Neural progenitor cell (in vitro differentiated cells): ENCODE results near the gene LPXN. TPM values are rescaled to one million over a fixed set of nuclear protein-coding genes. Genes with fewer than 3 reads are reported as not detected.
A peak's percentile ranks its signal among the peaks of the same experiment; 100 is the strongest.

ENCODE experiments used
- DNase-seq: peaks from one replicate; pipeline ENCODE4 v3.0.0-alpha.2; 2016; ENCODE audit warnings: low spot score
- H2AFZ ChIP-seq: fragments of 200-600 bp; sonication (generic); replicated peaks from 2 replicates; pipeline ENCODE4 v1.6.1; 2016; ENCODE audit warnings: antibody characterized with exemption
- H3F3A ChIP-seq: fragments of 200-600 bp; sonication (generic); 2 replicates; pipeline ENCODE4 v1.6.1; 2016; ENCODE audit warnings: antibody characterized with exemption, low read depth
- H3K27ac ChIP-seq: fragments of 200-600 bp; sonication (generic); 2 replicates; pipeline ENCODE4 v1.5.1; 2016; ENCODE audit warnings: mild to moderate bottlenecking
- H3K27me3 ChIP-seq: fragments of 200-600 bp; sonication (generic); 2 replicates; pipeline ENCODE4 v1.6.1; 2016; ENCODE audit warnings: mild to moderate bottlenecking, moderate library complexity
- H3K36me3 ChIP-seq: fragments of 200-600 bp; sonication (generic); 2 replicates; pipeline ENCODE4 v1.5.1; 2016
- H3K4me1 ChIP-seq: fragments of 200-600 bp; sonication (generic); 2 replicates; pipeline ENCODE4 v1.6.1; 2016; ENCODE audit warnings: mixed run types
- H3K4me2 ChIP-seq: fragments of 200-600 bp; sonication (generic); 2 replicates; pipeline ENCODE4 v1.6.1; 2016
- H3K4me3 ChIP-seq: fragments of 200-600 bp; sonication (generic); 2 replicates; pipeline ENCODE4 v1.5.1; 2016
- H3K79me2 ChIP-seq: fragments of 200-600 bp; sonication (generic); 2 replicates; pipeline ENCODE4 v1.6.1; 2016; ENCODE audit warnings: low read depth
- H3K9ac ChIP-seq: fragments of 200-600 bp; sonication (generic); 2 replicates; pipeline ENCODE4 v1.6.1; 2016
- H3K9me3 ChIP-seq: fragments of 200-600 bp; sonication (generic); 2 replicates; pipeline ENCODE4 v1.5.1; 2016; ENCODE audit warnings: low read depth
- H4K20me1 ChIP-seq: fragments of 200-600 bp; sonication (generic); 2 replicates; pipeline ENCODE4 v1.6.1; 2016; ENCODE audit warnings: low read depth
- H3K27ac Mint-ChIP-seq: 3 replicates; pipeline ENCODE4 v1.8.0; 2021; ENCODE audit warnings: mixed read lengths
- H3K27me3 Mint-ChIP-seq: 2 replicates; pipeline ENCODE4 v1.8.0; 2022; ENCODE audit warnings: low read depth, mild to moderate bottlenecking, inconsistent platforms, moderate library complexity, mixed read lengths; ENCODE audit not compliant: insufficient read depth
- H3K36me3 Mint-ChIP-seq: 3 replicates; pipeline ENCODE4 v1.8.0; 2021; ENCODE audit warnings: mixed read lengths
- H3K4me1 Mint-ChIP-seq: 3 replicates; pipeline ENCODE4 v1.8.0; 2021; ENCODE audit warnings: mixed read lengths
- H3K4me3 Mint-ChIP-seq: 3 replicates; pipeline ENCODE4 v1.8.0; 2021; ENCODE audit warnings: mild to moderate bottlenecking, moderate library complexity, mixed read lengths
- H3K9me3 Mint-ChIP-seq: 3 replicates; pipeline ENCODE4 v1.8.0; 2020; ENCODE audit warnings: mixed read lengths
- CTCF ChIP-seq: fragments of 200-600 bp; sonication (generic); IDR thresholded peaks from 2 replicates; pipeline ENCODE4 v1.5.1; 2017; ENCODE audit warnings: antibody characterized with exemption, mild to moderate bottlenecking
- EZH2 ChIP-seq: fragments of 200-600 bp; sonication (generic); IDR thresholded peaks from 2 replicates; pipeline ENCODE4 v1.6.1; 2017; ENCODE audit warnings: antibody characterized with exemption, mild to moderate bottlenecking, moderate library complexity
- EZH2phosphoT487 ChIP-seq: fragments of 200-600 bp; sonication (generic); IDR thresholded peaks from 2 replicates; pipeline ENCODE4 v1.6.1; 2017; ENCODE audit warnings: antibody characterized with exemption
- total RNA-seq: library from RNA; depleted of rRNA; stranded (reverse); fragments of >200 nt; gene quantifications from 2 replicates; pipeline ENCODE4 v1.2.3, GENCODE V29; 2015; ENCODE audit warnings: low replicate concordance

The LPXN gene
- total RNA-seq: 3.1 and 5.0 TPM in 2 replicates

- Mint-ChIP-seq H3K36me3 (peaks cover 3% of the 10 kb centered on the region), H3K4me1 (peaks cover 12% of the 10 kb centered on the region), H3K4me3 (peak within 1 kb of the TSS; percentile 21), H3K9me3 (no peaks in the 10 kb centered on the region), H3K27ac (no peak within 1 kb of the TSS), H3K27me3 (peaks cover 6% of the 10 kb centered on the region)
- DNase-seq: no peak
- H3K4me3 ChIP-seq: peak within 1 kb of the TSS; percentile 98
- H3K27ac ChIP-seq: no peak within 1 kb of the TSS
- H3K4me1 ChIP-seq: peaks cover 13% of the 10 kb centered on the region
- no peak within 1 kb of the TSS for H2AFZ ChIP-seq
- no peak for TF ChIP-seq EZH2
- TF ChIP-seq CTCF: no peak
- no peak for TF ChIP-seq EZH2phosphoT487
- no peaks in the 10 kb centered on the region for H3K9me3 ChIP-seq
- H4K20me1 ChIP-seq: peaks cover 9% of the 10 kb centered on the region
- H3K36me3 ChIP-seq: no peaks in the 10 kb centered on the region
- no peak within 1 kb of the TSS for H3K9ac ChIP-seq
- H3K4me2 ChIP-seq: peak within 1 kb of the TSS; percentile 79
- no peaks in the 10 kb centered on the region for H3K27me3 ChIP-seq
- peaks cover 24% of the 10 kb centered on the region for H3F3A ChIP-seq
- peaks cover 30% of the 10 kb centered on the region for H3K79me2 ChIP-seq
Observed at GRCh38 chr11:58575377-58576020, at the start of gene LPXN. Gene LPXN (minus strand): TSS chr11:58575856. CDS start chr11:58575772, 84 bp downstream.

- Histone ChIP-seq H3K4me2 (no peak overlapping the region), H3K79me2 (no peaks in the 10 kb centered on the region), H4K20me1 (no peaks in the 10 kb centered on the region), H3K4me3 (no peak overlapping the region), H3K9me3 (no peaks in the 10 kb centered on the region), H3F3A (peaks cover 7% of the 10 kb centered on the region), H3K9ac (no peak overlapping the region), H3K4me1 (peaks cover 5% of the 10 kb centered on the region), H2AFZ (no peak overlapping the region), H3K27me3 (no peaks in the 10 kb centered on the region), H3K36me3 (peaks cover 9% of the 10 kb centered on the region), H3K27ac (no peak overlapping the region)
- no peak overlapping the region for H3K27ac Mint-ChIP-seq
- H3K36me3 Mint-ChIP-seq: peaks cover 29% of the 10 kb centered on the region
- H3K4me1 Mint-ChIP-seq: peaks cover 2% of the 10 kb centered on the region
- H3K9me3 Mint-ChIP-seq: no peaks in the 10 kb centered on the region
- no peaks in the 10 kb centered on the region for H3K27me3 Mint-ChIP-seq
- no peak for TF ChIP-seq EZH2
- no peak for TF ChIP-seq CTCF
- TF ChIP-seq EZH2phosphoT487: no peak
- no peak for DNase-seq
- H3K4me3 Mint-ChIP-seq: no peak overlapping the region
Observed at GRCh38 chr11:58625086-58625485, 49.4 kb upstream of the LPXN start.

GRCh38 chr11:58622344-58622743 lies 46.7 kb upstream of the LPXN start, which contains the start of gene CNTF:
Gene CNTF (plus strand): TSS chr11:58622665. CDS start chr11:58622753, 88 bp downstream.
- H3K36me3 ChIP-seq: peaks cover 16% of the 10 kb centered on the region
- peaks cover 47% of the 10 kb centered on the region for H3K36me3 Mint-ChIP-seq

More at GRCh38 chr11:58622344-58622743, 46.7 kb upstream of the LPXN start, which contains the start of gene CNTF:
- H3K27ac ChIP-seq: peak within 1 kb of the TSS; percentile 53
- TF ChIP-seq EZH2phosphoT487 (no peak), CTCF (no peak), EZH2 (no peak)
- H3K27me3 Mint-ChIP-seq: no peaks in the 10 kb centered on the region
- no peaks in the 10 kb centered on the region for H3K4me1 Mint-ChIP-seq
- no peak within 1 kb of the TSS for H2AFZ ChIP-seq
- no peaks in the 10 kb centered on the region for H4K20me1 ChIP-seq
- no peak for DNase-seq
- H3K4me3 ChIP-seq: no peak within 1 kb of the TSS
- no peak within 1 kb of the TSS for H3K4me3 Mint-ChIP-seq
- no peaks in the 10 kb centered on the region for H3K9me3 Mint-ChIP-seq
- H3K27me3 ChIP-seq: no peaks in the 10 kb centered on the region
- H3K4me1 ChIP-seq: no peaks in the 10 kb centered on the region
- no peak within 1 kb of the TSS for H3K27ac Mint-ChIP-seq
- no peak within 1 kb of the TSS for H3K9ac ChIP-seq
- no peak within 1 kb of the TSS for H3K4me2 ChIP-seq
- H3K9me3 ChIP-seq: no peaks in the 10 kb centered on the region
- H3F3A ChIP-seq: no peaks in the 10 kb centered on the region
- no peaks in the 10 kb centered on the region for H3K79me2 ChIP-seq
